Lower leg skin (tissue), 4 donors: ENCODE results near the gene S100A16. TPM values are rescaled to one million over a fixed set of nuclear protein-coding genes. Genes with fewer than 3 reads are reported as not detected.
"Not testable (repeated sequence)": the region's sequence is repeated elsewhere in the genome, so short reads cannot be mapped to it uniquely, and the experiment has no call there.

Source experiments
- DNase-seq, 2 donors: peaks; one replicate each; pipeline ENCODE4 v3.0.0-alpha.2; 2019; ENCODE audit warnings: low spot score in 2 of 2
- H3K4me3 ChIP-seq: fragments of 200-600 bp; sonication (generic); 2 replicates; pipeline ENCODE4 v1.5.1; 2017; ENCODE audit warnings: mild to moderate bottlenecking, low read depth; ENCODE audit not compliant: poor library complexity, severe bottlenecking
- POLR2A ChIP-seq, 2 donors: fragments of 450-650 bp; IDR thresholded peaks; one replicate each; pipeline ENCODE4 v1.6.1; 2016 to 2017; ENCODE audit warnings: antibody characterized with exemption in 2 of 2, mild to moderate bottlenecking in 1 of 2, moderate library complexity in 1 of 2
- WGBS, 2 donors: methylation state at CpG; one replicate each; pipeline ENCODE4 v1.1.5; 2018; 5-methylcytosine and 5-hydroxymethylcytosine counted together
- intact Hi-C: fragments of 100-400 bp; cut with DNase I; formaldehyde crosslinking; loops from one replicate; pipeline ENCODE4 v1.15.0; 2023; ENCODE audit warnings: low total_unique reads
- total RNA-seq, 4 donors: library from RNA; depleted of rRNA; stranded (reverse); fragments of >200 nt; gene quantifications; one replicate each; pipeline ENCODE4 v1.1.0, GENCODE V29; 2016
- TF ChIP-seq, protein P1 (sequence below), 3 donors: fragments of 450-650 bp; IDR thresholded peaks; one replicate each; pipeline ENCODE4 v1.5.1; 2016; ENCODE audit warnings: antibody characterized with exemption in 3 of 3, mild to moderate bottlenecking in 3 of 3, moderate library complexity in 2 of 3

S100A16 gene
- total RNA-seq, 4 donors from 2014 or later, result 289 to 390 (median 329) TPM

- TF ChIP-seq, protein P1, sequence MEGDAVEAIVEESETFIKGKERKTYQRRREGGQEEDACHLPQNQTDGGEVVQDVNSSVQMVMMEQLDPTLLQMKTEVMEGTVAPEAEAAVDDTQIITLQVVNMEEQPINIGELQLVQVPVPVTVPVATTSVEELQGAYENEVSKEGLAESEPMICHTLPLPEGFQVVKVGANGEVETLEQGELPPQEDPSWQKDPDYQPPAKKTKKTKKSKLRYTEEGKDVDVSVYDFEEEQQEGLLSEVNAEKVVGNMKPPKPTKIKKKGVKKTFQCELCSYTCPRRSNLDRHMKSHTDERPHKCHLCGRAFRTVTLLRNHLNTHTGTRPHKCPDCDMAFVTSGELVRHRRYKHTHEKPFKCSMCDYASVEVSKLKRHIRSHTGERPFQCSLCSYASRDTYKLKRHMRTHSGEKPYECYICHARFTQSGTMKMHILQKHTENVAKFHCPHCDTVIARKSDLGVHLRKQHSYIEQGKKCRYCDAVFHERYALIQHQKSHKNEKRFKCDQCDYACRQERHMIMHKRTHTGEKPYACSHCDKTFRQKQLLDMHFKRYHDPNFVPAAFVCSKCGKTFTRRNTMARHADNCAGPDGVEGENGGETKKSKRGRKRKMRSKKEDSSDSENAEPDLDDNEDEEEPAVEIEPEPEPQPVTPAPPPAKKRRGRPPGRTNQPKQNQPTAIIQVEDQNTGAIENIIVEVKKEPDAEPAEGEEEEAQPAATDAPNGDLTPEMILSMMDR (IDR thresholded peaks at IDR 0.05), result no peak
- no peak for TF ChIP-seq POLR2A (IDR thresholded peaks at IDR 0.05)
- intact Hi-C loops, result no loop called here
- no peak overlapping the region for H3K4me3 ChIP-seq
- DNase-seq, result no peak
- 77 to 80% methylated on average over 4 to 7 of the region's 7 CpGs for WGBS, 2 donors
Observed at GRCh38 chr1:153563991-153564390, 48.9 kb downstream of the S100A16 start.

DNA sequence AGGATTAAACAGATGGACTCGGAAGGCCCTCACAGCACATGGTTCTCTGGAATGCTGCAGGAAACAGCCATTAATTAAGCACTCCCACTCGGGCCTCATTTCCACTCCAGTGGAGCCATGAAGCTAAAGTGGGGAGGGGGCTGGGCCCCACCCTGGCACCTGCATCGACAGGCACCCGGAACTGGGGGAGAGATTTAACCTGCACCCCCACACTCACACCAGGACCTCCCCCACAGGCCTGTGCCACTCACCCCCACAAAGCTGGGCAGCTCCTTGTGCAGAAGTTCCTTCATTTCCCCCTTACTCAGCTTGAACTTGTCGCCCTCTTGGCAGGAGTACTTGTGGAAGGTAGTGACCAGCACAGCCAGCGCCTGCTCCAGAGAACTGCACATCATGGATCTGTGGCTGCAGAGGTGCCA is 49.4 kb downstream of the S100A16 start:
- DNase-seq, result no peak
- intact Hi-C loops, result no loop called here
- 39 to 49% methylated on average over 6 of the region's 6 CpGs for WGBS, 2 donors
- H3K4me3 ChIP-seq, result no peak overlapping the region
- TF ChIP-seq, protein P1 (IDR thresholded peaks at IDR 0.05), result no peak
- no peak for TF ChIP-seq POLR2A (IDR thresholded peaks at IDR 0.05)

DNA sequence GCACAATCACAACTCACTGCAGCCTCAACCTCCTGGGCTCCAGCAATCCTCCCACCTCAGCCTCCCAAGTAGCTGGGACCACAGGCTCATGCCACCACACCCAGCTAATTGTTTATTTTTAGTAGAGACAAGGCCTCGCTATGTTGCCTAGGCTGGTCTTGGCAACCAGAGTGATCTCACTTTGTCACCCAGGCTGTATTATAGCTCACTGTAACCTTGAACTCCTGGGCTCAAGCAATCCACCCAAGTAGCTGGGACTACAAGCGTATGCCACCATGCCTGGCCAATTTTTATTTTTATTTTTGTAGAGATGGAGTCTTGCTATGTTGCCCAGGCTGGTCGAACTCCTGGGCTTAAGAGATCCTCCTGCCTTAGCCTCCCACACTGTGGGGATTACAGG is 50.9 kb downstream of the S100A16 start:
- intact Hi-C loops, H3K4me3 ChIP-seq, DNase-seq: not testable (repeated sequence)
- WGBS, 2 donors, result 68 to 74% methylated on average over 3 of the region's 3 CpGs

GRCh38 chr1:153561466-153561985 is 51.4 kb downstream of the S100A16 start:
- intact Hi-C loops, result no loop called here
- 87 to 88% methylated on average over 3 of the region's 3 CpGs for WGBS, 2 donors
- TF ChIP-seq, protein P1 (IDR thresholded peaks at IDR 0.05), result no peak
- no peak for TF ChIP-seq POLR2A (IDR thresholded peaks at IDR 0.05)
- no peak for DNase-seq
- no peak overlapping the region for H3K4me3 ChIP-seq

DNA sequence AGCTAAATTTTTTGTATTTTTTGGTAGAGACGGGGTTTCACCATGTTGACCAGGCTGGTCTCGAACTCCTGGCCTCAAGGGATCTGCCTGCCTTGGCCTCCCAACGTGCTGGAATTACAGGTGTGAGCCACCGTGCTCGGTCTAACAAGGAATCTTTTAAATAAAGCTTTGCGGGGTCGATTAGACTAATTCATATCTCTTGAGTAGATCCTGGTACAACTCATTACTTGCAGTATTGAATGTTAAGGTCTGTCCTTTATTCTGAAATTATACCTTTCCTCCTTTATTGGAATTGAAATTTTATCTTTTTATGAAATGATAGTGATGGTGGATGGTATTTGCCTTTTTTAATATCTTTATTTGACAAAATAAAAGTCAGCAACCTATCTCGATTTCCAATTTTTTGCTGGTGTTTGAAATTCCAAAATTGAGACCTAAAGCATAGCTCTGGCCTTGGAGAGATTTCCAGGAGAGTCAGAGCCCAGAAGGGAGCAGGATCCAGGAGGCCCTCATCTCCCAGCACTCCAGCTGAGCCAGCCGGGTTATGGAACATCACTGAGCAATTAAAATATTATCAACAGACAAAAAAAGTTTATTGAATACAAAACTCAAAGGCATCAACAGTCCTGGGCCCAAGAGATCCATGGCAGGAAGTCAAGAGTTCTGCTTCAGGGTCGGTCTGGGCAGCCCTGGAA is 52.0 kb downstream of the S100A16 start:
- 82 to 83% methylated on average over 10 of the region's 10 CpGs for WGBS, 2 donors

GRCh38 chr1:153560241-153560640 is 52.7 kb downstream of the S100A16 start:
- no peak overlapping the region for H3K4me3 ChIP-seq
- WGBS, 2 donors, result 89 to 96% methylated on average over 2 of the region's 2 CpGs
- intact Hi-C loops, result no loop called here
- no peak for TF ChIP-seq POLR2A (IDR thresholded peaks at IDR 0.05)
- TF ChIP-seq, protein P1 (IDR thresholded peaks at IDR 0.05), result no peak
- no peak for DNase-seq

More for the DNA sequence above, 52.0 kb downstream of the S100A16 start:
- TF ChIP-seq, protein P1 (IDR thresholded peaks at IDR 0.05), result no peak
- no peak for TF ChIP-seq POLR2A (IDR thresholded peaks at IDR 0.05)
- no peak for DNase-seq
- intact Hi-C loops, result no loop called here
- no peak overlapping the region for H3K4me3 ChIP-seq
